GM12878 (cell line): Measurements from ENCODE around the gene DMKN. TPM values are rescaled to one million over a fixed set of nuclear protein-coding genes. Genes with fewer than 3 reads are reported as not detected.

Source experiments
- ATAC-seq: fragments of 200-7000 bp; cut with Tn5 transposase; 3 replicates; pipeline ENCODE4 v1.9.1; 2020; ENCODE audit warnings: mild to moderate bottlenecking, moderate library complexity
- BruUV-seq: library from RNA; stranded (reverse); fragments of 400-500 nt; replicated peaks from 2 replicates; lab custom pipeline; 2021; lab: Mats Ljungman, UMichigan
- CTCF ChIA-PET: fragments of 300-600 bp; sonication (Branson Sonifier 250); formaldehyde crosslinking; extraction: SDS; loops from one replicate; lab custom pipeline; 2021; ENCODE audit warnings: inconsistent platforms; lab: Yijun Ruan, JAX
- POLR2A ChIA-PET: fragments of 350-600 bp; formaldehyde crosslinking; extraction: SDS; loops from one replicate; lab custom pipeline; 2021; ENCODE audit warnings: inconsistent platforms; lab: Charles Lee
- RAD21 ChIA-PET: fragments of 300-600 bp; sonication (Branson Sonifier 250); formaldehyde crosslinking; loops from one replicate; lab custom pipeline; 2023; ENCODE audit warnings: antibody characterized with exemption; ENCODE audit not compliant: unreplicated experiment; lab: Charles Lee
- SMC1A ChIA-PET: fragments of 300-600 bp; sonication (Branson Sonifier 250); formaldehyde crosslinking; loops from one replicate; lab custom pipeline; 2023; ENCODE audit not compliant: unreplicated experiment, uncharacterized antibody; lab: Charles Lee
- DNase-seq: peaks from one replicate; pipeline ENCODE4 v3.0.0-alpha.2; 2011; ENCODE audit warnings: low read depth, low spot score
- FAIRE-seq: peaks from 3 replicates; lab custom pipeline; 2011; peaks lifted over from hg19 to GRCh38; lab: Jason Lieb, UNC
- H2AFZ ChIP-seq: 2 replicates; pipeline ENCODE4 v1.6.0; 2011; ENCODE audit warnings: low read depth, low read length, control low read depth; ENCODE audit not compliant: control insufficient read depth
- H3K27ac ChIP-seq: 2 replicates; pipeline ENCODE4 v1.5.1; 2011; ENCODE audit warnings: control low read depth; ENCODE audit not compliant: control insufficient read depth, insufficient read depth
- H3K27me3 ChIP-seq, 2 experiments: replicated peaks in 1 of 2; 2 replicates each; pipeline versions ENCODE4 v1.6.0 to v1.6.1; 2011; ENCODE audit warnings: low read length in 1 of 2; ENCODE audit not compliant: control insufficient read depth in 2 of 2, insufficient read depth in 2 of 2
- H3K36me3 ChIP-seq, 2 experiments: 2 replicates each; pipeline ENCODE4 v1.5.1; 2011; ENCODE audit warnings: low read length in 1 of 2; ENCODE audit not compliant: control insufficient read depth in 2 of 2, insufficient read depth in 2 of 2
- H3K4me1 ChIP-seq: 2 replicates; pipeline ENCODE4 v1.6.1; 2011; ENCODE audit warnings: mild to moderate bottlenecking, low read length, moderate library complexity, mixed read lengths; ENCODE audit not compliant: control insufficient read depth, insufficient read depth
- H3K4me2 ChIP-seq: 2 replicates; pipeline ENCODE4 v1.6.0; 2011; ENCODE audit warnings: control low read depth; ENCODE audit not compliant: control insufficient read depth, insufficient read depth
- H3K4me3 ChIP-seq: fragments of 200-600 bp; sonication (generic); 2 replicates; pipeline ENCODE4 v1.5.1; 2016
- H3K79me2 ChIP-seq: 2 replicates; pipeline ENCODE4 v1.6.0; 2011; ENCODE audit warnings: low read length; ENCODE audit not compliant: control insufficient read depth, insufficient read depth
- H3K9ac ChIP-seq: 2 replicates; pipeline ENCODE4 v1.8.0; 2011; ENCODE audit warnings: low read length, control low read depth, mixed read lengths; ENCODE audit not compliant: control insufficient read depth, insufficient read depth
- H3K9me3 ChIP-seq: replicated peaks from 3 replicates; pipeline ENCODE4 v1.5.1; 2011; ENCODE audit warnings: mild to moderate bottlenecking, low read length; ENCODE audit not compliant: control insufficient read depth, insufficient read depth
- H4K20me1 ChIP-seq: 2 replicates; pipeline ENCODE4 v1.6.0; 2011; ENCODE audit not compliant: control insufficient read depth, insufficient read depth
- DPF2 ChIP-seq: fragments of 450-650 bp; IDR thresholded peaks from 2 replicates; pipeline ENCODE4 v1.6.1; 2017; ENCODE audit warnings: mild to moderate bottlenecking
- ETV6 ChIP-seq, 2 experiments: fragments of 450-650 bp in 1 of 2; IDR thresholded peaks in 1 of 2; conservative IDR thresholded peaks in 1 of 2; 2 replicates each; pipeline ENCODE4 v1.6.1; 2014; ENCODE audit warnings: antibody characterized with exemption in 1 of 2, borderline replicate concordance in 1 of 2, low read depth in 1 of 2, mild to moderate bottlenecking in 1 of 2, moderate library complexity in 1 of 2
- FOXM1 ChIP-seq: IDR thresholded peaks from 2 replicates; pipeline ENCODE4 v1.6.1; 2012; ENCODE audit warnings: low read depth, mild to moderate bottlenecking, inconsistent platforms, low read length, moderate library complexity
- KAT2A ChIP-seq: conservative IDR thresholded peaks from 2 replicates; pipeline ENCODE4 v1.6.1; 2011; ENCODE audit warnings: low read depth, low read length; ENCODE audit not compliant: control insufficient read depth
- MTA3 ChIP-seq: IDR thresholded peaks from 2 replicates; pipeline ENCODE4 v1.6.1; 2012; ENCODE audit warnings: low read length, inconsistent platforms, borderline replicate concordance
- NR2C2 ChIP-seq: IDR thresholded peaks from 2 replicates; pipeline ENCODE4 v1.6.1; 2011; ENCODE audit warnings: borderline replicate concordance, low read depth; ENCODE audit not compliant: control insufficient read depth, insufficient read length
- RAD51 ChIP-seq: fragments of 450-650 bp; IDR thresholded peaks from 2 replicates; pipeline ENCODE4 v1.6.1; 2016; ENCODE audit warnings: moderate library complexity, mild to moderate bottlenecking, inconsistent platforms
- RCOR1 ChIP-seq: conservative IDR thresholded peaks from 2 replicates; pipeline ENCODE4 v1.6.1; 2012; ENCODE audit warnings: low read depth, low read length, improper control_type of control experiment
- RELB ChIP-seq: fragments of 450-650 bp; IDR thresholded peaks from 2 replicates; pipeline ENCODE4 v1.6.1; 2017; ENCODE audit warnings: low read depth, mild to moderate bottlenecking, moderate library complexity
- SMAD1 ChIP-seq: fragments of 450-650 bp; IDR thresholded peaks from 2 replicates; pipeline ENCODE4 v1.6.1; 2018; ENCODE audit warnings: mild to moderate bottlenecking, low read depth; ENCODE audit not compliant: partially characterized antibody
- SMAD5 ChIP-seq: IDR thresholded peaks from 2 replicates; pipeline ENCODE4 v1.6.1; 2016; ENCODE audit warnings: antibody characterized with exemption, low read depth
- SUZ12 ChIP-seq: fragments of 200-600 bp; sonication (generic); IDR thresholded peaks from one replicate; pipeline ENCODE4 v1.6.1; 2018; ENCODE audit warnings: antibody characterized with exemption, mild to moderate bottlenecking; ENCODE audit not compliant: unreplicated experiment
- YY1 ChIP-seq: IDR thresholded peaks from 2 replicates; pipeline ENCODE4 v1.6.1; 2011; ENCODE audit warnings: low read depth, mild to moderate bottlenecking, low read length
- ZSCAN29 ChIP-seq: fragments of 450-650 bp; IDR thresholded peaks from 2 replicates; pipeline ENCODE4 v1.6.1; 2017; ENCODE audit warnings: mild to moderate bottlenecking, moderate library complexity
- WGBS: methylation state at CpG from one replicate; pipeline ENCODE4 v1.1.6; 2016; ENCODE audit warnings: low lambda C conversion rate; ENCODE audit not compliant: insufficient replicate concordance, insufficient coverage; ENCODE audit errors: missing lambda C conversion rate; 5-methylcytosine and 5-hydroxymethylcytosine counted together
- in situ Hi-C: fragments of 300-500 bp; cut with MboI; formaldehyde crosslinking; loops from 9 replicates; pipeline ENCODE4 v1.14.3; 2018; ENCODE audit warnings: mixed read lengths
- intact Hi-C: fragments of 100-400 bp; cut with micrococcal nuclease; formaldehyde crosslinking; loops from one replicate; pipeline ENCODE4 v1.14.2; 2022; ENCODE audit not compliant: unreplicated experiment
- polyA plus RNA-seq, 11 experiments: library from polyadenylated mRNA; depleted of rRNA in 4 of 11; unstranded in 6 of 11; stranded (reverse) in 5 of 11; fragments of >200 nt; fragmentation: Nextera tagmentation in 4 of 11; fragmentation: Illumina TruSeq in 1 of 11; extraction: Ambion mirVana in 4 of 11; extraction: Trizol in 1 of 11; gene quantifications; 1 replicate in 1 of 11; 2 replicates in 10 of 11; pipeline versions ENCODE4 v1.2.1 to v1.2.3, GENCODE V29; 2011 to 2016; ENCODE audit warnings: inconsistent platforms in 2 of 11, missing spikeins in 2 of 11, low read depth in 1 of 11
- total RNA-seq, 4 experiments: library from RNA; depleted of rRNA in 3 of 4; stranded (reverse); fragments of >200 nt in 3 of 4; fragmentation: Illumina TruSeq in 1 of 4; extraction: Trizol in 1 of 4; gene quantifications; 2 replicates each; pipeline versions ENCODE4 v1.2.1 to v1.2.3, GENCODE V29; 2013 to 2021

The DMKN gene
- total and polyA plus RNA-seq, 10 of the 15 experiments (the other 5 are each of a cell fraction or from before 2014, with no cell fraction given): 36.4 to 114 (median 58.6) TPM

GRCh38 chr19:35525873-35526272, 12.4 kb upstream of the DMKN start:
- H3K4me2 ChIP-seq: no peak overlapping the region
- H3K27me3 ChIP-seq: peaks cover 0 to 11% of the 10 kb centered on the region in 2 experiments; a peak in 3 of 4 replicates
- ChIA-PET POLR2A (interaction anchor here (1.2 kb wide), 1 partner anchor 16 kb away, joined by 5 read pairs; no protein-coding TSS in a partner anchor), CTCF (interaction anchor here (0.8 to 1.8 kb wide), 3 partner anchors 16 to 31 kb away, joined by 3 to 5 read pairs (median 4); no protein-coding TSS in a partner anchor), RAD21 (no interaction called here), SMC1A (no interaction called here)
- H2AFZ ChIP-seq: no peak overlapping the region
- BruUV-seq: no TSS peak
- H3K27ac ChIP-seq: no peak overlapping the region
- intact Hi-C loops (no loop called here), in situ Hi-C loops (no loop called here)
- H3K9ac ChIP-seq: no peak overlapping the region
- TF ChIP-seq SMAD5 (no peak), MTA3 (no peak), KAT2A (no peak), ZSCAN29 (no peak)
- no peaks in the 10 kb centered on the region for H3K36me3 ChIP-seq
- H3K9me3 ChIP-seq: no peaks in the 10 kb centered on the region
- no peak for DNase-seq
- H4K20me1 ChIP-seq: no peaks in the 10 kb centered on the region
- no peak for FAIRE-seq
- no peaks in the 10 kb centered on the region for H3K4me1 ChIP-seq
- ATAC-seq: no peak
- H3K79me2 ChIP-seq: no peaks in the 10 kb centered on the region
- WGBS: 25% methylated on average over 4 of the region's 4 CpGs
- H3K4me3 ChIP-seq: no peak overlapping the region

GRCh38 chr19:35524181-35524837, 10.9 kb upstream of the DMKN start:
- no peaks in the 10 kb centered on the region for H3K36me3 ChIP-seq
- BruUV-seq: no TSS peak
- H4K20me1 ChIP-seq: no peaks in the 10 kb centered on the region
- peaks cover 0 to 8% of the 10 kb centered on the region in 2 experiments; a peak in 3 of 4 replicates for H3K27me3 ChIP-seq
- no peak overlapping the region for H2AFZ ChIP-seq
- H3K27ac ChIP-seq: no peak overlapping the region
- H3K4me2 ChIP-seq: no peak overlapping the region
- FAIRE-seq (no peak), DNase-seq (no peak)
- no peaks in the 10 kb centered on the region for H3K9me3 ChIP-seq
- RAD21 ChIA-PET: no interaction called here
- WGBS: 36% methylated on average over 11 of the region's 11 CpGs
- in situ Hi-C loops: no loop called here
- no peak overlapping the region for H3K9ac ChIP-seq
- no peaks in the 10 kb centered on the region for H3K4me1 ChIP-seq
- no peak for TF ChIP-seq YY1
- TF ChIP-seq RCOR1: no peak
- no peak for TF ChIP-seq RELB
- no peak for TF ChIP-seq ETV6 (conservative IDR thresholded peaks at IDR 0.05 in 1 of 2, IDR thresholded peaks at IDR 0.05 in 1 of 2; ENCODE audit: borderline replicate concordance in 1 of 2, low read depth in 1 of 2)
- TF ChIP-seq NR2C2: no peak
- TF ChIP-seq DPF2: no peak
- no peak for TF ChIP-seq FOXM1
- TF ChIP-seq SUZ12: no peak
- TF ChIP-seq SMAD1: no peak
- no peak for TF ChIP-seq RAD51
- TF ChIP-seq, all 136 proteins: peak for 0
- ChIA-PET POLR2A (no interaction called here), SMC1A (no interaction called here), CTCF (no interaction called here)
- H3K4me3 ChIP-seq: no peak overlapping the region
- intact Hi-C loops: no loop called here
- H3K79me2 ChIP-seq: no peaks in the 10 kb centered on the region
- no peak for ATAC-seq
